ENCODE data around the gene FAU. TPM values are rescaled to one million over a fixed set of nuclear protein-coding genes. Genes with fewer than 3 reads are reported as not detected.

Gene FAU
- total and polyA plus RNA-seq, 2 of the 13 experiments (the other 11 are each of a cell fraction or from before 2014, with no cell fraction given), result 374 to 869 TPM

DNA sequence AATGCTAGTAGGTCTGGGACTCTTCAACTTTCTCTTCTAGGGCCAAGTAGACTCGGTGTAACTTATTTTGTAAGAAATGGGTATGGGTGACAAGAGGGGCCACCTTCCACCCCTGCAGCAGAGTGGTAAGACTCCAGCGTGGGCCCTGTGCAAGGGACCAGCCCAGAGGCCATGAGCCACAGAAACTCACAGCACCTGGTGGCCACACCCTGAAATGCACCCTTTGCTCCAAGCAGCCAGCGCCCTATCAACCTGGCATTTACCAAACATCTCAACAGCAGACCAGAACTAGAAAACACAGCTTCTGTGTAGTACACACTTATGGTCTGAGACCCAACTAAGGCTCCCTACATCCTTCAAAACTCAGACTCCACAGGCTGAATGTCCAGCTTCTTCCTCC lies 43.8 kb downstream of the FAU start (continued):
- no peak for TF ChIP-seq FOXJ3 (CRISPR knock-in tag; IDR thresholded peaks at IDR 0.05; ENCODE audit: borderline replicate concordance)
- TF ChIP-seq, protein P1, sequence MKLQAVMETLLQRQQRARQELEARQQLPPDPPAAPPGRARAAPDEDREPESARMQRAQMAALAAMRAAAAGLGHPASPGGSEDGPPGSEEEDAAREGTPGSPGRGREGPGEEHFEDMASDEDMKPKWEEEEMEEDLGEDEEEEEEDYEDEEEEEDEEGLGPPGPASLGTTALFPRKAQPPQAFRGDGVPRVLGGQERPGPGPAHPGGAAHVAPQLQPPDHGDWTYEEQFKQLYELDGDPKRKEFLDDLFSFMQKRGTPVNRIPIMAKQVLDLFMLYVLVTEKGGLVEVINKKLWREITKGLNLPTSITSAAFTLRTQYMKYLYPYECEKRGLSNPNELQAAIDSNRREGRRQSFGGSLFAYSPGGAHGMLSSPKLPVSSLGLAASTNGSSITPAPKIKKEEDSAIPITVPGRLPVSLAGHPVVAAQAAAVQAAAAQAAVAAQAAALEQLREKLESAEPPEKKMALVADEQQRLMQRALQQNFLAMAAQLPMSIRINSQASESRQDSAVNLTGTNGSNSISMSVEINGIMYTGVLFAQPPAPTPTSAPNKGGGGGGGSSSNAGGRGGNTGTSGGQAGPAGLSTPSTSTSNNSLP (IDR thresholded peaks at IDR 0.05; ENCODE audit: low read depth, low read length), result no peak
- TF ChIP-seq ZNF7 (CRISPR knock-in tag; IDR thresholded peaks at IDR 0.05), result no peak
- TF ChIP-seq SIX4 (CRISPR knock-in tag; IDR thresholded peaks at IDR 0.05), result no peak
- TF ChIP-seq IKZF4 (CRISPR knock-in tag; IDR thresholded peaks at IDR 0.05; ENCODE audit: borderline replicate concordance, low read depth, not compliant biosample characterization), result no peak
- peak; percentile 83 for TF ChIP-seq SMC3 (IDR thresholded peaks at IDR 0.05; ENCODE audit: low read length)
- no peak for TF ChIP-seq KAT7 (CRISPR knock-in tag; IDR thresholded peaks at IDR 0.05; ENCODE audit: borderline replicate concordance)
- no peak for TF ChIP-seq ZNF777 (CRISPR knock-in tag; IDR thresholded peaks at IDR 0.05)
- TF ChIP-seq, protein P2, sequence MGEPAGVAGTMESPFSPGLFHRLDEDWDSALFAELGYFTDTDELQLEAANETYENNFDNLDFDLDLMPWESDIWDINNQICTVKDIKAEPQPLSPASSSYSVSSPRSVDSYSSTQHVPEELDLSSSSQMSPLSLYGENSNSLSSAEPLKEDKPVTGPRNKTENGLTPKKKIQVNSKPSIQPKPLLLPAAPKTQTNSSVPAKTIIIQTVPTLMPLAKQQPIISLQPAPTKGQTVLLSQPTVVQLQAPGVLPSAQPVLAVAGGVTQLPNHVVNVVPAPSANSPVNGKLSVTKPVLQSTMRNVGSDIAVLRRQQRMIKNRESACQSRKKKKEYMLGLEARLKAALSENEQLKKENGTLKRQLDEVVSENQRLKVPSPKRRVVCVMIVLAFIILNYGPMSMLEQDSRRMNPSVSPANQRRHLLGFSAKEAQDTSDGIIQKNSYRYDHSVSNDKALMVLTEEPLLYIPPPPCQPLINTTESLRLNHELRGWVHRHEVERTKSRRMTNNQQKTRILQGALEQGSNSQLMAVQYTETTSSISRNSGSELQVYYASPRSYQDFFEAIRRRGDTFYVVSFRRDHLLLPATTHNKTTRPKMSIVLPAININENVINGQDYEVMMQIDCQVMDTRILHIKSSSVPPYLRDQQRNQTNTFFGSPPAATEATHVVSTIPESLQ (CRISPR knock-in tag; conservative IDR thresholded peaks at IDR 0.05), result no peak
- TF ChIP-seq TEAD3 (CRISPR knock-in tag; optimal IDR thresholded peaks at IDR 0.05; ENCODE audit: borderline replicate concordance), result peak; percentile 26
- TF ChIP-seq, protein P3, sequence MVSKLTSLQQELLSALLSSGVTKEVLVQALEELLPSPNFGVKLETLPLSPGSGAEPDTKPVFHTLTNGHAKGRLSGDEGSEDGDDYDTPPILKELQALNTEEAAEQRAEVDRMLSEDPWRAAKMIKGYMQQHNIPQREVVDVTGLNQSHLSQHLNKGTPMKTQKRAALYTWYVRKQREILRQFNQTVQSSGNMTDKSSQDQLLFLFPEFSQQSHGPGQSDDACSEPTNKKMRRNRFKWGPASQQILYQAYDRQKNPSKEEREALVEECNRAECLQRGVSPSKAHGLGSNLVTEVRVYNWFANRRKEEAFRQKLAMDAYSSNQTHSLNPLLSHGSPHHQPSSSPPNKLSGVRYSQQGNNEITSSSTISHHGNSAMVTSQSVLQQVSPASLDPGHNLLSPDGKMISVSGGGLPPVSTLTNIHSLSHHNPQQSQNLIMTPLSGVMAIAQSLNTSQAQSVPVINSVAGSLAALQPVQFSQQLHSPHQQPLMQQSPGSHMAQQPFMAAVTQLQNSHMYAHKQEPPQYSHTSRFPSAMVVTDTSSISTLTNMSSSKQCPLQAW (CRISPR knock-in tag; IDR thresholded peaks at IDR 0.05), result 0 out of 2 replicates have a peak, but pooled peaks have one; percentile 48
- TF ChIP-seq CBX2 (IDR thresholded peaks at IDR 0.05; ENCODE audit: low read depth, low read length), result no peak
- no peak for TF ChIP-seq CBX2 (CRISPR knock-in tag; IDR thresholded peaks at IDR 0.05; ENCODE audit: low read depth)
- no peak for TF ChIP-seq SALL1 (CRISPR knock-in tag; IDR thresholded peaks at IDR 0.05)
- TF ChIP-seq, protein P4, sequence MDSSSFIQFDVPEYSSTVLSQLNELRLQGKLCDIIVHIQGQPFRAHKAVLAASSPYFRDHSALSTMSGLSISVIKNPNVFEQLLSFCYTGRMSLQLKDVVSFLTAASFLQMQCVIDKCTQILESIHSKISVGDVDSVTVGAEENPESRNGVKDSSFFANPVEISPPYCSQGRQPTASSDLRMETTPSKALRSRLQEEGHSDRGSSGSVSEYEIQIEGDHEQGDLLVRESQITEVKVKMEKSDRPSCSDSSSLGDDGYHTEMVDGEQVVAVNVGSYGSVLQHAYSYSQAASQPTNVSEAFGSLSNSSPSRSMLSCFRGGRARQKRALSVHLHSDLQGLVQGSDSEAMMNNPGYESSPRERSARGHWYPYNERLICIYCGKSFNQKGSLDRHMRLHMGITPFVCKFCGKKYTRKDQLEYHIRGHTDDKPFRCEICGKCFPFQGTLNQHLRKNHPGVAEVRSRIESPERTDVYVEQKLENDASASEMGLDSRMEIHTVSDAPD (CRISPR knock-in tag; IDR thresholded peaks at IDR 0.05), result no peak
- TF ChIP-seq CBX1 (IDR thresholded peaks at IDR 0.05; ENCODE audit: low read depth), result no peak
- no peak for TF ChIP-seq PPARG (CRISPR knock-in tag; conservative IDR thresholded peaks at IDR 0.05)
- TF ChIP-seq, protein P5, sequence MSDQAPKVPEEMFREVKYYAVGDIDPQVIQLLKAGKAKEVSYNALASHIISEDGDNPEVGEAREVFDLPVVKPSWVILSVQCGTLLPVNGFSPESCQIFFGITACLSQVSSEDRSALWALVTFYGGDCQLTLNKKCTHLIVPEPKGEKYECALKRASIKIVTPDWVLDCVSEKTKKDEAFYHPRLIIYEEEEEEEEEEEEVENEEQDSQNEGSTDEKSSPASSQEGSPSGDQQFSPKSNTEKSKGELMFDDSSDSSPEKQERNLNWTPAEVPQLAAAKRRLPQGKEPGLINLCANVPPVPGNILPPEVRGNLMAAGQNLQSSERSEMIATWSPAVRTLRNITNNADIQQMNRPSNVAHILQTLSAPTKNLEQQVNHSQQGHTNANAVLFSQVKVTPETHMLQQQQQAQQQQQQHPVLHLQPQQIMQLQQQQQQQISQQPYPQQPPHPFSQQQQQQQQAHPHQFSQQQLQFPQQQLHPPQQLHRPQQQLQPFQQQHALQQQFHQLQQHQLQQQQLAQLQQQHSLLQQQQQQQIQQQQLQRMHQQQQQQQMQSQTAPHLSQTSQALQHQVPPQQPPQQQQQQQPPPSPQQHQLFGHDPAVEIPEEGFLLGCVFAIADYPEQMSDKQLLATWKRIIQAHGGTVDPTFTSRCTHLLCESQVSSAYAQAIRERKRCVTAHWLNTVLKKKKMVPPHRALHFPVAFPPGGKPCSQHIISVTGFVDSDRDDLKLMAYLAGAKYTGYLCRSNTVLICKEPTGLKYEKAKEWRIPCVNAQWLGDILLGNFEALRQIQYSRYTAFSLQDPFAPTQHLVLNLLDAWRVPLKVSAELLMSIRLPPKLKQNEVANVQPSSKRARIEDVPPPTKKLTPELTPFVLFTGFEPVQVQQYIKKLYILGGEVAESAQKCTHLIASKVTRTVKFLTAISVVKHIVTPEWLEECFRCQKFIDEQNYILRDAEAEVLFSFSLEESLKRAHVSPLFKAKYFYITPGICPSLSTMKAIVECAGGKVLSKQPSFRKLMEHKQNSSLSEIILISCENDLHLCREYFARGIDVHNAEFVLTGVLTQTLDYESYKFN (CRISPR knock-in tag; conservative IDR thresholded peaks at IDR 0.05), result no peak
- TF ChIP-seq ZFY (CRISPR knock-in tag; IDR thresholded peaks at IDR 0.05), result peak; percentile 45; the same call in 1 of the 2 replicates

Data from HepG2 (cell line).